NCI-H226 (cell line): ENCODE measurements around the gene NAA40.
"Not testable (repeated sequence)": the region's sequence is repeated elsewhere in the genome, so short reads cannot be mapped to it uniquely, and the experiment has no call there.

ENCODE experiments used
- DNase-seq: peaks from one replicate; pipeline ENCODE4 v3.0.0-alpha.2; 2015

The NAA40 gene

DNA sequence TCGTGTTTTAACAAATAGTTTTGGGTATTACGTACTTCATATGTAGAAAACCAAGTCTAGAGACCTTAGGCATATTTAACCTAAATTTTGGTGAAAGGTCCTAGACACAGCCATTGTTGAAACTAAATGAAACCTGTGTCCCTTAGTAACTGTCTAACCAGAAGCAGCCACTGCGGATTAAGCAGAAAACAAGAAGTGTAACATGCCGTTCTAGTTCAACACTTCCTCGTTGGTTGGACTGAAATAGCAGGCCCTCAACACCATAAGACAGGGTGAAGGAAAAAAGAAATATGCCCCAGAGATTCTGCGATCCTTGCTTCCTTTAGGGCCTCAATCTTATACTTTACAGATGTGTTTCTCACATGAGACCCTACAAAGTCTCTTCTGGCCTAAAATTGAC lies 2.0 kb downstream of the NAA40 start:
- DNase-seq: no peak

DNA sequence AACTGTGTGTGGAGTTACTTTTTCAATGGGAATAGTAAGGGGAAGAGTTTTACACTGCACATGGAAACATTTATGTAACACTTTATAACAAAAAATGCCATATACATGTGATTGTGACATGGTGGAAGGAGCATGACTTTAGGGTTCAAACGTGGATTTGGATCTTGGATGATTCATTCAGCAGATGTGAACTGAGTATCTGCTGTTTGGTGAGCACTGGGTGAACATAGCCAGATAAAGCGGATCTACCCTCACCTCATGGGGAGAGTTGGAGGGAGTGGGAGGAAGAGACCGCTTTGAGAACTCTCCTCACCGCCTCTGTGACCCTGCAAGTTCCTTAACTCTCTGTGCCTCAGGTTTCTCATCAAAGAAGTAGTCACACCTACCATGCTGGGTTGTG lies 3.1 kb downstream of the NAA40 start:
- DNase-seq: no peak

DNA sequence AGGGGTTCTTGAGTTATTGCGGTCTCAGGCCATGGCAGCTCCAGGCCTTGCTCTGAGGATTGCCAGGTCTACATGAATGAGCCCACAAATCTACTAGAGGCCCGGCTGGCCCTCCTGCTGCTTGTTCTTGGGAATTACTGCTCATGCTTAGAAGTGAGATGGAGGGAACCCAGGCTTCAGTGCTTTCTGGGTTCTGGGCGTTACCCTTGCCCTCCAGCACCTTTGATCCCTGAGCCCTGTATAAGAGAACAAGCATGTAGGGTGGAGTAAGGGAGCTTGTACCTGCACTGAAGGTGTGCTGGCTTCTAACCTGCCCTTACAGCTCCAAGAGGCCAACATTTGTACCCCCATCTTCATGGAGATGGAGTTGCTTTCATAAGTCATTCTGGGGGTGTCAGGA lies 4.0 kb downstream of the NAA40 start:
- DNase-seq: no peak

DNA sequence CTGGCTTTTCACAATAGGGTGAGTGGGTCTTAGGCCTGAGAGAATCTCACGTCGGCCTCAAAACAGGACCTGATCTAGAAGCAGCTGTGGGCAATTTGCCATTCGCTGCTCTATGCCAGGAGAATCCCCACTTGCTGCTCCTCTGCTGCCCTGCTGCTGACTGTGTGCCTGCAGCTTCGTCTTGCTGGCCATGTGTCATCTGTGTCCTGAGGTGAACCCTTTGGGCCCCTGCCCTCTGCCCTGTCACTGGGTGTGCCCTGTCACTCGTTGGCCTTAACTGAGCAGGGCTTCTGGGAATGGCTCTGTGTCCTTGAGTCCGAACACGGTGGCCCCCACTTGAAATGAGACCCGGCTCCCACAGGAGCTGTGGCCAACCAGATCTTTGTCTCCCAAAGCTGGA lies 6.2 kb downstream of the NAA40 start:
- no peak for DNase-seq

DNA sequence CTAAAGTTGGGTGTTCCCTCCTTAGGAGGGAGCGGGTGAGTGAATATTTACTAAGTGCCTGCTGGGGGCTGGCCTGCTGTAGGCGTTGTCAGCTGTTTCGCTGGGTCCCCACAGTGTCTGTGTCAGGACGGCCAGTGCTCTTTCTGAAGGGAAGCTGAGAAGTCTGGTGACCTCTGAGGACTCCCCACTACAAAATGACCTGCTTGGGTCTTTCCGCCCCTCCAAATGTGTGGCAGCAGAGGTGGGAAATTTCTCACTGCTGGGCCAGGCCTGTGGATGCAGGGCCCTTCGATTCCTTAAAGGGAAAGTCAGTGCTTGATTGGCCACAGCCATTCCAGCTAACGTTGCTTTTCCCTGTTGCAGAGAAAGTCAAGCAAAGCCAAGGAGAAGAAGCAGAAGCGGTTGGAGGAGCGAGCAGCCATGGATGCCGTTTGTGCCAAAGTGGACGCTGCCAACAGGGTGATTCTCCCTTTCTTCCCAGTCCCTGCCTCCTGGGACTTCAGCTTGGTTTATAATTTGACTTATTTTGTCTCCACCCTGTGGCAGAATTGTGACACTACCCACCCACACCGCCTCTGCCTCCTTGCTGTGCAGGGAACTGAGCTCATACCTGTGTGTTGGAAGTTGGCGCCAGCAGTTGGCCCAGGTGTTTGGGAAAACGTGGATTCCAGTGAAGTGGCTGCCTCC lies 6.8 kb downstream of the NAA40 start:
- peak; percentile 43 for DNase-seq

DNA sequence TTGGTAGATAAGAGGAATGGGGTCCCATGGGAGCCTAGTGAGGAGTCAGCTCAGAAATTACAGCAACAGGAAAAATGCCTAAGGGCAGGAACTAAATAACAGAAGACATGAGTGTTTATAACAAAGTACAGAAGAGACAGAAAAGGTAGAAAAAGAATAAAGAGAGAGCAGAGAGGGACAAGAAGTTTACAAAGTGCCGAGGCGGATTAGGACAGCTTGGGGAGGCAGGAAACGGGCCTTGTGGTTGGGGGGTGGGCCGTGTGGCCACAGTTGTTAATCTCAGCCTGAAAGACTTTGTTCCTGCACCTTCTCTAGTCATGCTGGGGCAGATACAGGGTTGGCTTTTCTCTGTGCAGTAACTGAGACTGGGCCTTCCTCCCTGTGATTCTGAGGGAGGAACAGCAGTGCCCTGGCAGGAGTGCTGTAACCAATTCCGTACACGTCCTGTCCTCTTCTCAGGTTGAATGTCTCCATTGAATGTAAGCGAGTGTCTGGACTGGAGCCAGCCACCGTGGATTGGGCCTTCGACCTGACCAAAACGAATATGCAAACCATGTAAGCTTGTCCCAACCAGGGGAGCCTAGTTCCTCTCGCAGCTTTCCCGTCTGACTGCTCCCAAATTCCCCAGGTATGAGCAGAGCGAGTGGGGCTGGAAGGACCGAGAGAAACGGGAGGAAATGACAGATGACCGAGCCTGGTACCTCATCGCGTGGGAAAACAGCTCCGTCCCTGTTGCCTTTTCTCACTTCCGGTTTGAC lies 13.2 kb downstream of the NAA40 start:
- no peak for DNase-seq

DNA sequence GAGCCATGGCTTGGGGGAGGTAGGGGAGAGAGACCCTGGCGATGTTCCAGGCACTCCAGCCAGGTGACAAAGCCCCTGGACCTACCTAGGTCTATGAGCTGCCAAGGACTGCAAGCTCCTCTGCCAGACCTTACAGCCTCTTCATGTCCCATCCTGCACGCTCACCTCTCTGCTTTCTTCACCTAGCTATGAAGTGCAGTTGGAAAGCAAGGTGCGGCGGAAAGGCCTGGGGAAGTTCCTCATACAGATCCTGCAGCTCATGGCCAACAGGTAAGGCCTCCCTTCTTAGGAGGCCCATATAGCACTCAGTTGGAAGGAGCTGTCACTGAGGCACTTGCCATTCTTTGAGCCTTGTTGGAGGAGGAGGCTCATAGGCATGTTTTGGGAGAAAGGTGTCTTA lies 13.8 kb downstream of the NAA40 start:
- DNase-seq: no peak

DNA sequence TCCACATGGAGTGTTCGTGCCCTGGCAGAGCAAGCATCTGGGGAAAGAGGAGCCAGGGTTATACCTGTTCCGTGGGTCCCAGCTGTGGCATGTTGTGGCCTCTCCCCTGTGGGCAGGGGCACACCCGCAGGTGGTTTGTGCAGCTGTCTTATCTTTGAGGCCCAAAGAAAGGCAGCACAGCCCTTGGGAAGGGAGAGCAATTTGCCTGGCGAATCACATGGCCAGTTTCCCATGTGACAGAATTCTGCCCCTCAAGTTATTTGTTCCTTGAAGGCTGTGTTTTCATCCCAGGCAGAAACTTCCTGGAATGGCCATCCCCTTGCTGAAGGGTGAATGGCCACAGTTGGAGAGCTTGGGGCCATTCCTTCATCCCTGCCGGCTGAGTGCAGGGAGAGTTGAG lies 19.2 kb downstream of the NAA40 start:
- no peak for DNase-seq

DNA sequence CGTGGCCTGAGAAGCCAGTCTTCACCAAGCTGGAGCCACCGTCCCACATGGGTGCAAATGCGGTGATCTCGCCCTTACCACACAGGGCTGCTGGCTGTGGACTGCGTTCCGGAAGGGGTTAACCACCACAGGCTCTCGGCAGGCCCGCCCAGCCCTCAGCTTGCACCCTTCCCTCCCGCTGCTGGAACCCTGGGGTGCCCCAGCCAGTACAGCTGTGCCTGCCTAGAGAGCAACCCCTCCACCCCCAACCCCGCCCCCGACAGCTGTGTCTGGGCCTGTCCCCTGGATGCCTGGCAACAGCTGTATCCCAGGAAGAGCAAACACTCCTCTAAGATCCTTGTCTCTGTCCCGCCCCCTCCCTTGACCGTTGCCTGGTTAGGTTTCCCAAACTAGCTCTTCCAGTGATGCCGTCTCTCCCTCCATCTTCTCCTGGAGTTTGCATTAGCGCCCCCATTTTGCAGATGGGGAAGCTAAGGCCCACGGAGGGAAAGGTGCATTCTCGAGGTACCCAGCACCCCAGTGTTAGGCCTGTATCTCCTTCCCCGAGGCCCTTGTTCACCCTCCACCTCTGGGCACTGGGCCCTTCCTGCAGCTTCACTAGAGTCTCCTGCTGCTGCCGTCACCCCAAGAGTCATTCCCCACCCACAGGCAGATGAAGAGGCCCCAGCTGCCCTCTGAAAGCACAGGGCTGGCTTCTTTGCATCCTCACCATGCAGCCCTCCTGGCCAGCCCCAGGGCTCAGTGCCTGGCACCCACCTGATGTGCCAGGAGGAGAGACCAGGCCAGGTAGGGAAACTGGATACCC lies 23.0 kb downstream of the NAA40 start:
- DNase-seq: no peak

DNA sequence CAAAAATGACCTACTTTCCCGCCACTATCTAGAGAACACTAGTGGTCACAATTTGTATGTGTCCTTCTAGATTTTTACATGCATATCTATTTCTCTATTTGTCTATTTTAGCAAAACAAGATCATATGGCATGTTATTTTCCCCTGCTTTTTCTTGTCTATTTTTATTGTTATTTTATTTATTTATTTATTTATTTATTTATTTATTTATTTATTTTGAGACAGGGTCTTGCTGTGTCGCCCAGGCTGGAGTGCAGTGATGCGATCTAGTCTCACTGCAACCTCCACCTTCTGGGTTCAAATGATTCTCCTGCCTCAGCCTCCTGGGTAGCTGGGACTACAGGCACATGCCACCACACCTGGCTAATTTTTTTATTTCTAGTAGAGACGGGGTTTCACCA lies 25.1 kb downstream of the NAA40 start:
- DNase-seq: not testable (repeated sequence)

DNA sequence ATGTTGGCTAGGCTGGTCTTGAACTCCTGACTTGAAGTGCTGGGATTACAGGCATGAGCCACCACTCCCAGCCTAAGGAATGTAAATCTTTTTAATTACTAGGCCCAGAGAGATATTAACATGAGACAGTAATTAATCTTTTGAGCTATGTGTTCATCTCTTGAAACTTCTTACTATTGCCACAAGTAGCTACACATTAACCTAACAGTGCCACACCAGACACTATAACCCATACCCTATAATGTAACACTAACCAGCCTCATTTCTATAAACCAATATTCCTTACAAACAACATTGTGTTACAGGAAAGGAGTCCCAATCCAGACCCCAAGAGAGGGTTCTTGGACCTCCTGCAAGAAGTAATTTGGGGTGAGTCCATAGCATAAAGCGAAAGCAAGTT lies 27.6 kb downstream of the NAA40 start:
- no peak for DNase-seq

DNA sequence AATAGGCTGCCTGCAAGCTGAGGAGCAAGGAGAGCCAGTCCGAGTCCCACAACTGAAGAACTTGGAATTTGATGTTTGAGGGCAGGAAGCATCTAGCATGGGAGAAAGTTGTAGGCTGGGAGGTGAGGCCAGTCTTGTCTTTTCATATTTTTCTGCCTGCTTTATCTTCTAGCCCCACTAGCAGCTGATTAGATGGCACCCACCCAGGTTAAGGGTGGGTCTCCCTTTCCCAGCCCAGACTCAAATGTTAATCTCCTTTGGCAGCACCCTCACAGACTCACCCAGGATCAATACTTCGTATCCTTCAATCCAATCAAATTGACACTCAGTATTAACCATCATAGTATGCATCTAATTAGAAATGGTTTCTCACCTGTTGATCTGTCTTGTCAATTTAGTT lies 30.7 kb downstream of the NAA40 start:
- no peak for DNase-seq

DNA sequence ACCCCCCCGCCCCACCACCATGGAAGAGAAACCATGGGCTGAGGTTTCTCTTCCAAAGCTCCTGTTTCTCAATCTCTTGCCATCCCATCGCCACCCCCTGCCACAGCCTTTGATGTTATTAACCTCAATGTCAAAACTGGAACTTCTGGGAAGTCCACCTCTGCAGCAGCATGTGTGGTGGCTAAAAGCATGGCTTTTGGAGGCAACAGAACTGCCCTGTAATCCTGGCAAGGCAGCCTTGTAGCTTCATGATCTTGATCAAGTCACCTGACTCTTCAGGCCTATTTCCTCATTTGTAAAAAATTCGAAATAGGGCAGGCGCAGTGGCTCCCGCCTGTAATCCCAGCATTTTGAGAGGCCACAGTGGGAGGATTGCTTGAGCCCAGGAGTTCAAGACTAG lies 32.1 kb downstream of the NAA40 start:
- no peak for DNase-seq

DNA sequence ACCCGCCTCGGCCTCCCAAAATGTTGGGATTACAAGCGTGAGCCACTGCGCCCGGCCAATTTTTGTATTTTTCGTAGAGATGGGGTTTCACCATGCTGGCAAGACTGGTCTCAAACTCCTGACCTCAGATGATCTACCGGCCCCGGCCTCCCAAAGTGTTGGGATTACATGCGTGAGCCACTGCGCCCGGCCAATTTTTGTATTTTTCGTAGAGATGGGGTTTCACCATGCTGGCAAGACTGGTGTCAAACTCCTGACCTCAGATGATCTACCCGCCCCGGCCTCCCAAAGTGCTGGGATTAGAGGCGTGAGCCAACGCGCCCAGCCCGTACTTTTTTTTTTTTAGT lies 35.1 kb downstream of the NAA40 start:
- DNase-seq: not testable (repeated sequence)

DNA sequence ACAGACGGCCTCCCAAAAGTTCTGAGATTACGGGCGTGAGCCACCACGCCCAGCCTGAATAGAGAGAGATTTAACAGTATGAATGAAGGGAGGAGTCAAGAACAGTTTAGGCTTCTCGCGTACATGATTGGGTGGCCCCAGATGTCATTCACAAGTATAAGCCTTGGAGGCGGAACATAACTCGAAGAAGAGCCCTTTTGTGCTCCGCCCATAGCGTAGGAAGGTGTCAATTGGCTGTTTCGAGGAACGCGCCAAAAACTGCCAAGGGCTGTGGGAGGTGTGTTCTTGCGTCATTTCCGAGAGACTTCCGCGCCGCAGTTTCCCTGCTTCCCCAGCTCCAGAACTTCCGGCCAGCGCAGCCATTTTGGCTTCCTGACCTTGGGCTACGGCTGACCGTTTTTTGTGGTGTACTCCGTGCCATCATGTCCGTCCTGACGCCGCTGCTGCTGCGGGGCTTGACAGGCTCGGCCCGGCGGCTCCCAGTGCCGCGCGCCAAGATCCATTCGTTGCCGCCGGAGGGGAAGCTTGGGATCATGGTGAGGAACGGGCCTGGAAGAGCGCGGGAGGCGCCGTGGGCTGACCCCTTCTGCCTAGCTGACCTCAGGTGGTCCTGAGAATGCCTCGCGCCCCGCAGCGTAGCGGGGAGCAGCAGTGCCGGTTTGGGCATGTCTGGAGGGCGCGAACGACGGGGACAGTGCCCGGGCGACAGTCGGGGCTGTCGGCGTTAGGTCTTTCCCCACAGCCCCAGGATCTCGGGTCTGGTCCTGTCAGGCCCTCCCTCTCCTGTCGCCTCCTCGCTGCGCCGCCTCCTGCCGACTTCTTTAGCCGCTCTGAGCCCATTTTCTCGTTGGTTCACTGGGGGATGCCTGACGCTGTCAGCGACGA lies 35.7 kb downstream of the NAA40 start, which contains the start of gene COX8A:
Gene COX8A (plus strand): TSS at position 362 of the 885 bp plus-strand sequence. CDS start 61 bp downstream, at position 423.
- DNase-seq: peak; percentile 100

DNA sequence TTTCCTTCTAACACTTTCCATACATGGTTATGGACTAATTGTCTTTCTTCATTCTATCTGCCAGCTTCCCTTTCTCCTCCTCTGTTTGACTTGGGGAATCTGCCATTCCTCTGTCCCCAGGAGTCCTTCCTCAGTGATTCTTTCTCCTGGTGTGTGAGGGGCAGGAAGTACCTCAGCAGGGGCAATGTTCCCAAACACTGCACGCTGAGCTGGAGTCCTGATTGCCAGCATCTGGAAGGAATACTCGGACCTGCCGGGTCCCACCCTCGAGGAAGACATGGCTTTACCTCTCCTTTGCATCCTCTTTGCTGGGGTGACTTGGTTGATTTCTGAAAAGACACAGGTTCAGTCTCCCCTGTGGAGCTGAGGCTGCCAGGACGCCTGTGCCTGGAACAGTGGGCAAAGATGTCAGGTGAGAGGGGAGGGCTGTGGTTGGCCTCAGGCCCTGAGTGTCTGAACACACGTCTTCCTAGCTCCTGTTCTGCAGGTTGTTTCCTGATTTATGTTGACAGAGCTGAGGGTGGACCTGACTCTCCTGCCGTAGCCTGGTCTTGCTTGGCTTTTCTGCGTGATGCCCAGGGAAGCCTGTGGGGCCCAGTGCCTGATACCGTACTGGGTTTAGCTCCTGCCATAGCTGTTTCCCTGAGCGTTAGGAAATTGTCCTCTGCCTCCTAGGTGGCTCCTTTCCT lies 39.9 kb downstream of the NAA40 start:
- DNase-seq: no peak

DNA sequence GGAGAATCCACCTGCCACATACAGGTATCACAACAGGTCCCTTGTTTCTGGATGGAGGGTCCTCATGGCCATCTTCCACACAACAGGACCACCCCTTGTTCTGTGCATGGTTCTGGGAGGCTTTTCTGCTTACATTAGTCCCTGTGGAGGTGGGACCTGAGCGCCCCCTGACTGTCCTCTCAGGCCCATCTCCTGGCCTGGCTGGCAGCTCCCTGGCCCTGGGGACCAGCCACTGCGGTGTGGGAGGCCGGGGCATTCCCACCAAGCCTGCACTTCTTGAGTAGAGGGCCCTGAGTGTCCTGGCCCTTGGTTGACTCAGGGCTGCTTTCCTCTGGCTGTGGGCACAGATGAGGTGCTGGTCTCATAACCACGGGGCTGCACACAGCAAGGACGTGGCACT lies 40.6 kb downstream of the NAA40 start:
- DNase-seq: no peak

DNA sequence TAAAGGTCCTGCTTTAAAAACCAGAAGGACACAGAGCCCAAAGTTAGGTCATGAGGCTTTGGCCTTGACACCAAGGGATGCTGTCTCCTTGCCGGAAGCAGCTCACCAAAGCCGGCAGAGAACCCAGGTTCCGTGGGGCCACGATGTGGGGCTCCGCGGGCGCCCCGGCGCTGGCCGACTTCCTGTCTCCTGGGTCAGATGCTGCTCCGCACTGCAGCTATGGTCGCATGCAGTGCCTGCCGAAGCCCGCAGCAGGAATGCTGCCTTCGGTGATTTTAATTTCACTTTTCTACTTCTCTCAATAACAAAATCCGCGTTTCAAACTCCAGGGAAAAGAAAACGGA lies 47.0 kb downstream of the NAA40 start:
- no peak for DNase-seq

DNA sequence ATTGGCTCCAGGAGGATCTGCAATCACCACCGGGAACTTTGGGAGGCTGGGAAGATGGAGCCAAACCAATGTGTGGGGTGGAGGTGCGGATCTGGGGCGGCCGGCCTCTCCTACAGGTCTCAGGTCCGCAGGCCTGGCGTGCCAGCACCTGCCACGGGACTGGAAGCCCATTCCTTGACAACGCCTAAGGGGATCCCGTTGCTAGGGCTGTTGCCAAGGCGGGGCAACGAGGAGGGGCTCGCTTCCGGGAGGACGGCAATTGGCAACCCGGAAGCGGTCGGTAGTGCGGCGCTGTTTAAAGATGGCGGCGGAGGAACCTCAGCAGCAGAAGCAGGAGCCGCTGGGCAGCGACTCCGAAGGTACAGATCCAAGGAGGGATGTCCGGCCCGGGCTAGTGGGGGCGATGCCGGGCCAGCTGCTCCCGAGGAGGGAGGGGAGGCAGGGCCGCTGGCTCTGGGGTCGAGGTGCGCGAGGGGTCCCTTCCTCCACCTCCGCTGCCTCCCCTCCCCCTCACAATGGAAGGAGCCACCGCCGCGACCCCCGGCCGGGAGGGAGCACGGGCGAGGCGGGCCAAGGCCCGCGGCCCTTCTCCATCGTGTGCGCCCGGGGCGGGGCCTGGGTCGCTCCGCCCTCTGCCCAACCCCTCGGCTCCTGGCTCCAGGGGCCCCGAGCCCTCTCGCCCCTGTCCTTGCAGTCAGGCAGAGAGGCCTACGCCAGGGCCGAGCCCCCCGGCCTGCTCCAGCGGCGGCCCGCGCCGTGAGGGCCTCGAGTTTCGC lies 47.5 kb downstream of the NAA40 start, which contains the start of gene OTUB1:
Gene OTUB1 (plus strand): TSS at position 283 of the 776 bp plus-strand sequence. CDS start 19 bp downstream, at position 302.
- DNase-seq: peak; percentile 92

DNA sequence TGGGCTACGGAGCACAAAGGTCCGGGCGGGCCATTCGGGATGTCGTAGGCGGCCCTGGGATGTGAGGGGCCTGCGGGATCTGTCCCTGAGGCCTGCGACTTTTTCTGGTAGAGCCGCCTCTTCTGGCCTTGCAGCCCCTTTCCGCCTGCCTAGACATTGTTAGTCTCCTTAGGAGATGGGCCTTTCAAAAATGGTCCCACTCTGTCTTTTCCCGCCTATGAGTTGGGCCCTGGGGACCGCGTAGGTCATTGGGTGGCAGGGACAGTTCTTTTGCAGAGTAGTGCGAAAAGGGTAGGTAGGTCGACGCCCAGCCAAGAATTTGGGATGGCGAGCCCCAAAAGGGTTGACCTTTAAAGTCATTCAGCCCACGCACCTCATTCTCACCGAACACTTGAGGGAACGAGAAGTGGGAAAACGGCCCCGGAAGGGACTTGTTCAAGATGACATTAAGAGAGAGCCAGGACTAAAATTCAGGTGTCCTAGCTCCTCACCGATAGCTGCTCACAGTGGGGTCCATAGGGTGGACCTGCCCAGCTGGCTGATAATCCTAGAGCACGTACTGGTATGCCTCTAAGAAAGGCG lies 48.2 kb downstream of the NAA40 start:
- DNase-seq: no peak

DNA sequence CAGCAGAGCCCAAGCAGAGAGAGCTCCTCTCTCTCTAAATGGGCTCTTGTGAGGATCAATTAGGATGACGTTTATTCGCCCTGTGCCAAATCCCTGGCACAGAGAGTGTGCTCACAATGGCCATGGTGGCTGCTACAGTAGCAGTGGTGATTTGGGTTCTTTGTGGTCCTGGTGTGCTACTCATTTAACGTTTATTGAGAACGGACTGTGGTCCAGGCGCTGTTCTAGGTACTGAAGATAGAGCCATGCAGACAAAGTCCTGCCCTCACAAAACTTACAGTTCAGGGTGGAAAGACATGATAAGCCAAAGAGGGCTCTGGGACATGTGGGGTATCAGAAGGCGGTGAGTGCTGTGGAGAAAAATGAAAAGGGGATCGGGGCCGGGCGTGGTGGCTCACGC lies 52.8 kb downstream of the NAA40 start:
- no peak for DNase-seq
